Measurements from ENCODE around the gene CPA5. TPM values are rescaled to one million over a fixed set of nuclear protein-coding genes. Genes with fewer than 3 reads are reported as not detected.

The CPA5 gene
- total RNA-seq, 2 experiments from 2014 or later: not detected

GRCh38 chr7:130337410-130337971 lies 7.1 kb upstream of the CPA5 start:
- POLR2A ChIA-PET: no interaction called here
- Histone ChIP-seq H3K27me3 (ENCODE audit: control insufficient read depth in 1 of 2, insufficient read depth in 2 of 2, low read length in 2 of 2) (no peaks in the 10 kb centered on the region), H3K36me3 (ENCODE audit: insufficient read depth, low read length) (no peaks in the 10 kb centered on the region), H3K4me3 (ENCODE audit: low read length) (no peak overlapping the region), H3K9me3 (ENCODE audit: control insufficient read depth in 1 of 2, insufficient read depth in 1 of 2, low read length in 2 of 2) (no peaks in the 10 kb centered on the region), H3K4me1 (ENCODE audit: insufficient read depth, low read length) (no peaks in the 10 kb centered on the region), H3K27ac (ENCODE audit: low read depth in 1 of 2, low read length in 2 of 2) (no peak overlapping the region)
- Mint-ChIP-seq H3K27ac (no peak overlapping the region), H3K27me3 (no peaks in the 10 kb centered on the region), H3K36me3 (ENCODE audit: low read depth) (no peaks in the 10 kb centered on the region), H3K4me3 (no peak overlapping the region), H3K9me3 (no peaks in the 10 kb centered on the region), H3K4me1 (ENCODE audit: low read depth) (no peaks in the 10 kb centered on the region)
- CTCF ChIA-PET: no interaction called here
- no peak for TF ChIP-seq CTCF (IDR thresholded peaks at IDR 0.05)
- ATAC-seq (ENCODE audit: poor library complexity): no peak
- no peak for DNase-seq
- intact Hi-C loops (cut with DNase I, micrococcal nuclease): no loop called here

- H3K4me1 ChIP-seq (ENCODE audit: insufficient read depth, low read length): no peaks in the 10 kb centered on the region
- H3K9me3 ChIP-seq (ENCODE audit: control insufficient read depth in 1 of 2, insufficient read depth in 1 of 2, low read length in 2 of 2): no peaks in the 10 kb centered on the region
- ATAC-seq (ENCODE audit: poor library complexity): no peak
- no peak for DNase-seq
- H3K27ac Mint-ChIP-seq: no peak overlapping the region
- H3K36me3 Mint-ChIP-seq (ENCODE audit: low read depth): no peaks in the 10 kb centered on the region
- H3K27me3 ChIP-seq (ENCODE audit: control insufficient read depth in 1 of 2, insufficient read depth in 2 of 2, low read length in 2 of 2): no peaks in the 10 kb centered on the region
- CTCF ChIA-PET: no interaction called here
- H3K36me3 ChIP-seq (ENCODE audit: insufficient read depth, low read length): no peaks in the 10 kb centered on the region
- POLR2A ChIA-PET: no interaction called here
- no peak for TF ChIP-seq CTCF (IDR thresholded peaks at IDR 0.05)
- intact Hi-C loops (cut with DNase I, micrococcal nuclease): no loop called here
- no peaks in the 10 kb centered on the region for H3K4me1 Mint-ChIP-seq (ENCODE audit: low read depth)
- no peak overlapping the region for H3K27ac ChIP-seq (ENCODE audit: low read depth in 1 of 2, low read length in 2 of 2)
- H3K9me3 Mint-ChIP-seq: no peaks in the 10 kb centered on the region
- H3K27me3 Mint-ChIP-seq: no peaks in the 10 kb centered on the region
- no peak overlapping the region for H3K4me3 Mint-ChIP-seq
- H3K4me3 ChIP-seq (ENCODE audit: low read length): no peak overlapping the region
Measured at GRCh38 chr7:130338233-130338632, 6.4 kb upstream of the CPA5 start.

GRCh38 chr7:130341882-130342281 lies 2.7 kb upstream of the CPA5 start:
- no peak overlapping the region for H3K4me3 Mint-ChIP-seq

More at GRCh38 chr7:130341882-130342281, 2.7 kb upstream of the CPA5 start:
- no peak overlapping the region for H3K4me3 ChIP-seq (ENCODE audit: low read length)
- ATAC-seq (ENCODE audit: poor library complexity) (no peak), DNase-seq (no peak)
- no peaks in the 10 kb centered on the region for H3K27me3 ChIP-seq (ENCODE audit: control insufficient read depth in 1 of 2, insufficient read depth in 2 of 2, low read length in 2 of 2)
- H3K9me3 ChIP-seq (ENCODE audit: control insufficient read depth in 1 of 2, insufficient read depth in 1 of 2, low read length in 2 of 2): peaks cover 0 to 4% of the 10 kb centered on the region in 2 experiments
- TF ChIP-seq CTCF (IDR thresholded peaks at IDR 0.05): no peak
- H3K4me1 ChIP-seq (ENCODE audit: insufficient read depth, low read length): no peaks in the 10 kb centered on the region
- H3K27ac ChIP-seq (ENCODE audit: low read depth in 1 of 2, low read length in 2 of 2): no peak overlapping the region
- no peaks in the 10 kb centered on the region for H3K9me3 Mint-ChIP-seq
- intact Hi-C loops (cut with DNase I, micrococcal nuclease): no loop called here
- ChIA-PET CTCF (no interaction called here), POLR2A (no interaction called here)
- no peak overlapping the region for H3K27ac Mint-ChIP-seq
- H3K4me1 Mint-ChIP-seq (ENCODE audit: low read depth): no peaks in the 10 kb centered on the region
- no peaks in the 10 kb centered on the region for H3K36me3 Mint-ChIP-seq (ENCODE audit: low read depth)
- no peaks in the 10 kb centered on the region for H3K36me3 ChIP-seq (ENCODE audit: insufficient read depth, low read length)
- no peaks in the 10 kb centered on the region for H3K27me3 Mint-ChIP-seq

All from CD4-positive, alpha-beta T cell (primary cell).